HG02759 (cell line): Measurements from ENCODE around the gene CEP290.

ENCODE experiments used
- ATAC-seq: cut with Tn5 transposase; IDR thresholded peaks from one replicate; pipeline ENCODE4 v1.9.1; 2021; ENCODE audit warnings: mild to moderate bottlenecking, moderate library complexity; ENCODE audit not compliant: unreplicated experiment

CEP290 gene

GRCh38 chr12:88141774-88142609 lies at the start of gene CEP290, which contains the start of gene TMTC3:
Gene CEP290, minus strand, starts transcription at chr12:88142088. Its CDS starts 781 bp downstream, at chr12:88141307.
Gene TMTC3, plus strand, starts transcription at chr12:88142307. Its CDS starts 6,009 bp downstream, at chr12:88148316.
- peak; percentile 94 for ATAC-seq

GRCh38 chr12:88188180-88188579 lies 46.3 kb upstream of the CEP290 start:
- ATAC-seq, result no peak

GRCh38 chr12:88187571-88187970 lies 45.7 kb upstream of the CEP290 start:
- no peak for ATAC-seq

GRCh38 chr12:88185988-88186387 lies 44.1 kb upstream of the CEP290 start:
- ATAC-seq, result peak; percentile 90

- no peak for ATAC-seq
Measured at GRCh38 chr12:88185279-88185678, 43.4 kb upstream of the CEP290 start.

- ATAC-seq, result no peak
Measured at GRCh38 chr12:88184196-88184595, 42.3 kb upstream of the CEP290 start.

- no peak for ATAC-seq
Measured at GRCh38 chr12:88182416-88182815, 40.5 kb upstream of the CEP290 start.

GRCh38 chr12:88181881-88182280 lies 40.0 kb upstream of the CEP290 start:
- no peak for ATAC-seq

GRCh38 chr12:88179436-88180014 lies 37.6 kb upstream of the CEP290 start:
- no peak for ATAC-seq

- ATAC-seq, result no peak
Measured at GRCh38 chr12:88175544-88175943, 33.7 kb upstream of the CEP290 start.

- no peak for ATAC-seq
Measured at GRCh38 chr12:88172844-88173407, 31.0 kb upstream of the CEP290 start.

- no peak for ATAC-seq
Measured at GRCh38 chr12:88167384-88167783, 25.5 kb upstream of the CEP290 start.

GRCh38 chr12:88166179-88166578 lies 24.3 kb upstream of the CEP290 start:
- ATAC-seq, result no peak

GRCh38 chr12:88163371-88163770 lies 21.5 kb upstream of the CEP290 start:
- no peak for ATAC-seq

- ATAC-seq, result no peak
Measured at GRCh38 chr12:88156075-88156654, 14.3 kb upstream of the CEP290 start.

GRCh38 chr12:88153959-88154358 lies 12.1 kb upstream of the CEP290 start:
- ATAC-seq, result no peak

- ATAC-seq, result no peak
Measured at GRCh38 chr12:88150063-88150462, 8.2 kb upstream of the CEP290 start.

- no peak for ATAC-seq
Measured at GRCh38 chr12:88145567-88146505, 3.9 kb upstream of the CEP290 start.

GRCh38 chr12:88144546-88145468 lies 2.9 kb upstream of the CEP290 start:
- no peak for ATAC-seq
